Measurements from ENCODE around the gene ABCC4.

ABCC4 gene

DNA sequence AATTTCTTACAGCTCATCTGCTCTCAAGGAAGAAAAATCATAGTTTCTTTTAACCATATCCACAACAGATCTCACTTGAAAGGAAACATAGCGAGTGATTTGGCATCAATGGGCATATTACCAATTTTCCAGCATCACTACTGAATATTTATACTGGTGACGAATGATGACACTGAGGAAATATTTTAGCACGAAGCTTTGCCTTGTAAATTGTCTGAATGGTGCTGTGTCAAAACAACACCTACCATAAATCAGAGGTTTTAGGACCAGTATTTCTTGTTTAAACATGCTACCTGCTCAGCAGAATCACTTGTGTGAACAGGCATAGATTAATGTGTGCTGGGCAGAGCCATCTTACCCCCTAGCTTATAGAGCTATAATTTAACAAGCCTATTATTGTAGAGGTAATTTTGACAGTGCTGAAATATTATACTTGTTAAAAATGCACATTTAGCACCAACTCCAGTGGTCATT is 146.8 kb downstream of the ABCC4 start:
- H3K4me1 ChIP-seq (ENCODE audit: control insufficient read depth, insufficient read depth, low read length), result peaks cover 30% of the 10 kb centered on the region
- H3K36me3 ChIP-seq (ENCODE audit: control insufficient read depth, insufficient read depth, low read length), result no peaks in the 10 kb centered on the region
- H3K27ac ChIP-seq (ENCODE audit: low read depth, low read length), result peak overlapping the region; percentile 83
- H3K27me3 ChIP-seq (ENCODE audit: control insufficient read depth, insufficient read depth, low read length), result peaks cover 4% of the 10 kb centered on the region; the same call in 1 of the 2 replicates
- H3K4me3 ChIP-seq (ENCODE audit: low read depth, low read length), result peak overlapping the region; percentile 15; the same call in 1 of the 2 replicates
- 0 out of 2 replicates have a peak overlapping the region, but pooled peaks have one; percentile 9 for H3K9ac ChIP-seq (ENCODE audit: low read depth, low read length)
- H3K9me3 ChIP-seq (ENCODE audit: control insufficient read depth, insufficient read depth, low read length), result no peaks in the 10 kb centered on the region

DNA sequence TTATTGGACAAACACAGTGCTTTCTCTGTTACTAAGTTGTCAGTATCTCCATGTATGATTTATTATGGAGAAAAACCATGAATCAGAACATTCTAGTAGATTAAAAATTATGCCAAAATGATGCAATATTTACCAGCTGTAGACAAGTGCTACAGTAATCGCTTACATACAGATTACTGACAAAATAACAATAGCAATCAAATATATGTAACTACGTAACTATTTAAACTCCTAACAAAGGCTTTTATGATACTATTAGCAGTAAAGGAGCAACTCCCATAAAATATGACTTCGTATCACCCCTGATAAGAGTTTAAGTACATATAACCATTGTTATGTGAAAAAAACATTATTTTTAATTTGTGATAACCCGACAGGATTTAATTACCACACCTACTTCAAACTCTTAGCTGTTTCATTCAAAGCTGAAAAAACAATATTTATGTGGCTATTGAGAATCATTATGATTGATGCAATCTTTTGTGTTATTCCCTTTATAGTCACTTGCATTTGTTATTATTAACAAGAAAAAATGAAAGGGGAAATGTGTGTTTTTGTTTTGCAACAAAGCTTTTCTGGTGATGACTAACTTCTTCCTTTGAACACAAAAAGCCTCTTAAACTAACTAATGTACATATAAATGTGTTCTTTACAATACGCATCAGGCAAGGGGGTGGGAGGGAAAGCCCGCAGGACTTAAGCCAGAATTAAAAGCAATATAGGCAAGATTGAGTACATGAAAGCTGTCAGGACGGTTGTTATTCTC is 147.4 kb downstream of the ABCC4 start:
- Histone ChIP-seq H3K27me3 (ENCODE audit: control insufficient read depth, insufficient read depth, low read length) (peaks cover 4% of the 10 kb centered on the region; the same call in 1 of the 2 replicates), H3K4me3 (ENCODE audit: low read depth, low read length) (peak overlapping the region; percentile 15; the same call in 1 of the 2 replicates), H3K9me3 (ENCODE audit: control insufficient read depth, insufficient read depth, low read length) (no peaks in the 10 kb centered on the region), H3K9ac (ENCODE audit: low read depth, low read length) (0 out of 2 replicates have a peak overlapping the region, but pooled peaks have one; percentile 9), H3K4me1 (ENCODE audit: control insufficient read depth, insufficient read depth, low read length) (peaks cover 30% of the 10 kb centered on the region), H3K27ac (ENCODE audit: low read depth, low read length) (peak overlapping the region; percentile 83), H3K36me3 (ENCODE audit: control insufficient read depth, insufficient read depth, low read length) (no peaks in the 10 kb centered on the region)

DNA sequence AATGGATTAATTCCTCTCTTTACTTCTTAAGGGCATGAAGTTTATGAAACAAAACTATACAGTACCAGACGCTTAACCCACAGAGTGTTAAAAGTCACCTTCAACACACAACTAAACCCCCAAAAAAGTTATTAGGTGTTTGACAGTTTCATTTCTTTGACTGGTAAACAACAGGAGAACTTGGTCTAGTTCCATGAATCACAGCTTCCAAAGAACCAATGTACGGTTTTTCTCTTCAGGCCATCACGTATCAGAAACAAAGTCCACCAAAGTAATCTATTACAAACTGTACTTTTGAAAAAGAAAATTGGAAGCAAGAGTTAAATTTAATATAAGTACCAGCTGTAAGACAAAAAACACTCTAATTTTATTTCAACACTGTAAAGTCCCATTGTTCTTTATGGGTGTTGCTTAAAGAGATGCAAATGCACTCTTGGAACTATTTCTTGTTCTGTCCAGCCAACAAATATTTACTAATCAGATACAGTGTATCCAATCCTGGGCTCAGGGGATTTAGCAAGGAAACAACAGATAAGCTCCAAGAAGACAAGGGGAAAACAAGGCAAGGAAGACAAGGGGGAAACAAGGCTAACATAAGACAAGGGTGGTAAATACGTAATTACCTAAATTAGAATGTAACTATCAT is 149.2 kb downstream of the ABCC4 start:
- Histone ChIP-seq H3K9me3 (ENCODE audit: control insufficient read depth, insufficient read depth, low read length) (no peaks in the 10 kb centered on the region), H3K27ac (ENCODE audit: low read depth, low read length) (no peak overlapping the region), H3K27me3 (ENCODE audit: control insufficient read depth, insufficient read depth, low read length) (peaks cover 4% of the 10 kb centered on the region; the same call in 1 of the 2 replicates), H3K4me1 (ENCODE audit: control insufficient read depth, insufficient read depth, low read length) (peaks cover 30% of the 10 kb centered on the region), H3K4me3 (ENCODE audit: low read depth, low read length) (no peak overlapping the region), H3K9ac (ENCODE audit: low read depth, low read length) (no peak overlapping the region), H3K36me3 (ENCODE audit: control insufficient read depth, insufficient read depth, low read length) (no peaks in the 10 kb centered on the region)

DNA sequence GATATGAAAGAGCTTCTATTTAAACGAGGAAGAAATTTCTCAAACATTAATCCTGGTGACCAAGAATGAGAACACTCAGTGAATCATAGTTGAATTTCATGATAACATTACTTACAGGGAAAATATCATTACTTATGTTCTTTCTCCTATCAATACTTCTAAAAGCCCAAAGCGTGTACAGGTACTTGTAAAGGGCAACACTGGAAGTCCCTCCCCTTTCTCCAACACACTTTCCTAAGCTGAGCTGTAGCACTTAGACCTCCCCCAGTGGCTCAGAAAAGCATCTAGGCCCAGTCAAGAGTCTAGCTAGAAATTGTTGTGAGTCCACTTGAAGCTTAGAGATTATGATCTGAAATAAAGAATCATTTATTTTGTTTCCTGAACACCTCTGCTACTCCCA is 150.7 kb downstream of the ABCC4 start:
- H3K4me3 ChIP-seq (ENCODE audit: low read depth, low read length), result no peak overlapping the region
- H3K9me3 ChIP-seq (ENCODE audit: control insufficient read depth, insufficient read depth, low read length), result no peaks in the 10 kb centered on the region
- peaks cover 30% of the 10 kb centered on the region for H3K4me1 ChIP-seq (ENCODE audit: control insufficient read depth, insufficient read depth, low read length)
- H3K27ac ChIP-seq (ENCODE audit: low read depth, low read length), result no peak overlapping the region
- H3K9ac ChIP-seq (ENCODE audit: low read depth, low read length), result no peak overlapping the region
- no peaks in the 10 kb centered on the region for H3K36me3 ChIP-seq (ENCODE audit: control insufficient read depth, insufficient read depth, low read length)
- H3K27me3 ChIP-seq (ENCODE audit: control insufficient read depth, insufficient read depth, low read length), result peaks cover 4% of the 10 kb centered on the region; the same call in 1 of the 2 replicates

DNA sequence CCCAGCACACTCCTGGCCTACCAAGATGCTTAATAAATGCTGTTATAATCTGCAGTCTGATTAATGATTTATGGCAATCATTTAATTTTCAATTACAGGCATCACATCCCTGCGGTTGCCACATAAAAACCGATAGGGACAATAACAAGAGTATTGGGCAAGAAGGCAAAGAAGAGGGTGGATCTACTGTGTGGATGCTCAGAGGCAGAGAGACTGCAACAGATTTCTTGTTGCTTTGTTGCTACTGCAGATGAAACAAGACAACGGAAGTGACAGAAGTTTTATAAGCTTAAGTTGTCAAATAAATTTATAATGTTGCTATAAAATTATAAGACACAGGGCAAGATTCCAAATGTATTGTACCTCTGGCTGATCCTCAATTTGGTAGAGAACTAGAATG is 154.8 kb downstream of the ABCC4 start:
- Histone ChIP-seq H3K4me3 (ENCODE audit: low read depth, low read length) (no peak overlapping the region), H3K27ac (ENCODE audit: low read depth, low read length) (no peak overlapping the region), H3K9ac (ENCODE audit: low read depth, low read length) (no peak overlapping the region), H3K4me1 (ENCODE audit: control insufficient read depth, insufficient read depth, low read length) (no peaks in the 10 kb centered on the region), H3K9me3 (ENCODE audit: control insufficient read depth, insufficient read depth, low read length) (no peaks in the 10 kb centered on the region), H3K36me3 (ENCODE audit: control insufficient read depth, insufficient read depth, low read length) (no peaks in the 10 kb centered on the region), H3K27me3 (ENCODE audit: control insufficient read depth, insufficient read depth, low read length) (no peaks in the 10 kb centered on the region)

DNA sequence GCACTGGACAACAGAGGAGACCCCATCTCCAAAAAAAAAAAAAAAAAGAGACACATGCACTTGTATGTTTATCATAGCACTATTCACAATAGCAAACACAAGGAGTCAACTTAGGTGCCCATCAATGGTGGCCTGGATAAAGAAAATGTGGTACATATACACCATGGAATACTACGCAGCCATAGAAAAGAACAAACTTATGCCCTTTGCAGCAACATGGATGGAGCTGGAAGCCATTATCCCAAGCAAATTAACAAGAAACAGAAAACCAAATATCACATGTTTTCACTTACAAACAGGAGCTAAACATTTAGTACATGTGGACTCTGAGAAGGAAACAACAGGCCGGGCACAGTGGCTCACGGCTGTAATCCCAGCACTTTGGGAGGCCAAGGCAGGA is 155.7 kb downstream of the ABCC4 start:
- no peak overlapping the region for H3K27ac ChIP-seq (ENCODE audit: low read depth, low read length)
- no peak overlapping the region for H3K9ac ChIP-seq (ENCODE audit: low read depth, low read length)
- H3K36me3 ChIP-seq (ENCODE audit: control insufficient read depth, insufficient read depth, low read length), result no peaks in the 10 kb centered on the region
- H3K27me3 ChIP-seq (ENCODE audit: control insufficient read depth, insufficient read depth, low read length), result no peaks in the 10 kb centered on the region
- H3K4me1 ChIP-seq (ENCODE audit: control insufficient read depth, insufficient read depth, low read length), result no peaks in the 10 kb centered on the region
- no peaks in the 10 kb centered on the region for H3K9me3 ChIP-seq (ENCODE audit: control insufficient read depth, insufficient read depth, low read length)
- no peak overlapping the region for H3K4me3 ChIP-seq (ENCODE audit: low read depth, low read length)

DNA sequence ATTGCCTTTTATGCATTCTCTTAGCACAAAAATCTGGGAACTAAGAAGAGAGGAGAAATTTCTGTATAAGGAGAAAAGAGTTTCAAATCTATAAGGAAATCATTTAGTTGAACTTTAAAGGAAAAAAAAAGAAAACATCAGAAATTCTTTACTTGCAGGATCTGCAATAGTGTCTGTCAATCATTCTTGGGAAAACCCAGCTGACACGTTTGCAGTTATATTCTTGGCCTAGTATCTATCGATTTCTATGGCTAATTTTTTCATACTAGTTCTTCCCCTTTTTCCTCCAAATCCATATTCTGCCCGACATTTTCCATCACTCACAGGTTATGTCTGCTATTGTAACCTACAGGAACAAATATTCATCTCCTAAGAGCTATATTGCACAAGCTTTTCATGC is 160.7 kb downstream of the ABCC4 start:
- no peak overlapping the region for H3K27ac ChIP-seq (ENCODE audit: low read depth, low read length)

DNA sequence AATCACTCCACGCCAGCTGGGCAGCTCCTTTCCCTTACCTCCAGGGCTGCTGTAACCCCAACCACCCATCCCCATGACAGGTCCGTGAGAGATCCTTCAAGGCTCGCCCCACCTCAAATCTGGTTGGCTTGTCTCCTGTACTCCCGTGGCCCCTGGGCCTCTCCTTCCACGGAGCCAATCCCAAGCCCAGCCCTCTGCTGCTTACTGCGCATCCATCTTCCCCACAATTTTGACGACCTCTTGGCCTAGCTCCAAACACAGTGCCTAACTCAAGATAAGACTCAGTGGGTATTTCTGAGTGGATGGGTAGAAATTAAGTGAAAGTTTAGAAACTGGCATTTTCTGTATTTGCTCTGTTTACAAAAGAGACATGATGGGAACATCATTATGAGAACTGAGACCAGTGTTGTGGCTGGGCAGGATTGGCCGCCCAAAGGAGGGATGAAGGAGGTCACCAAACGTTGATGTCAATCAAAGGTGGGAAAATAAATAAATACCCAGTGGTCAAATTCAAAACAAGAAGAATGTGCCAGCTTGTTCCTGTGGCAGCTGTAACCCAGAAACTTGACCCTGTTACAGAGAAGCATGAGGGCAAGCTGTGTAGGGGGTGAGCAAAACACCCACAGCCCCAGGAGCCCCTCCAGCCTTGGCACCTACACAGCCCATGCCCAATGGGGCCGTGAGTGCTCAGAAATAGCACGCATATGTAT is 162.2 kb downstream of the ABCC4 start:
- Histone ChIP-seq H3K9ac (ENCODE audit: low read depth, low read length) (no peak overlapping the region), H3K27ac (ENCODE audit: low read depth, low read length) (no peak overlapping the region), H3K27me3 (ENCODE audit: control insufficient read depth, insufficient read depth, low read length) (no peaks in the 10 kb centered on the region), H3K9me3 (ENCODE audit: control insufficient read depth, insufficient read depth, low read length) (no peaks in the 10 kb centered on the region), H3K36me3 (ENCODE audit: control insufficient read depth, insufficient read depth, low read length) (no peaks in the 10 kb centered on the region), H3K4me3 (ENCODE audit: low read depth, low read length) (no peak overlapping the region), H3K4me1 (ENCODE audit: control insufficient read depth, insufficient read depth, low read length) (no peaks in the 10 kb centered on the region)

More for the DNA sequence above, 160.7 kb downstream of the ABCC4 start:
- no peaks in the 10 kb centered on the region for H3K9me3 ChIP-seq (ENCODE audit: control insufficient read depth, insufficient read depth, low read length)
- no peak overlapping the region for H3K4me3 ChIP-seq (ENCODE audit: low read depth, low read length)
- H3K27me3 ChIP-seq (ENCODE audit: control insufficient read depth, insufficient read depth, low read length), result no peaks in the 10 kb centered on the region
- no peak overlapping the region for H3K9ac ChIP-seq (ENCODE audit: low read depth, low read length)
- no peaks in the 10 kb centered on the region for H3K4me1 ChIP-seq (ENCODE audit: control insufficient read depth, insufficient read depth, low read length)
- H3K36me3 ChIP-seq (ENCODE audit: control insufficient read depth, insufficient read depth, low read length), result no peaks in the 10 kb centered on the region

DNA sequence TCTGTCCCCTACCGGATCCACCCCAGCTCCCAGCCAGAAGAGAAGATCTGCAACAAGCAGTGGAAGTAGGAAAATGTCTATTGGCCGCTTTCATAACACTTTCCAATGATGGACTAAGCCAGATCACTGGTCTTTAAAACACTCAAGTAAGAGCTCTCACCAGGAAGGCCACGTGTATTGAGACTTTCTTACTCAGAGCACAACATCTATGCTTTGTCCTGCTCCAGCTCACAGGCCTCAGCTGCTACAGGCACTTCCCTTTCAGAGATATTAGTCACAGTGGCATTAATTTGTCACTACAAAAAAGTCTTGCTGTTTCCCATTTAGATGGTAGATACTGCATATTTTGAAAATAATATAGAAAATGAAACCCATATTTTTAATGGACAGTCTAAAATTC is 164.2 kb downstream of the ABCC4 start:
- no peak overlapping the region for H3K27ac ChIP-seq (ENCODE audit: low read depth, low read length)
- no peaks in the 10 kb centered on the region for H3K27me3 ChIP-seq (ENCODE audit: control insufficient read depth, insufficient read depth, low read length)
- no peak overlapping the region for H3K9ac ChIP-seq (ENCODE audit: low read depth, low read length)
- no peaks in the 10 kb centered on the region for H3K9me3 ChIP-seq (ENCODE audit: control insufficient read depth, insufficient read depth, low read length)
- no peaks in the 10 kb centered on the region for H3K4me1 ChIP-seq (ENCODE audit: control insufficient read depth, insufficient read depth, low read length)
- no peaks in the 10 kb centered on the region for H3K36me3 ChIP-seq (ENCODE audit: control insufficient read depth, insufficient read depth, low read length)
- H3K4me3 ChIP-seq (ENCODE audit: low read depth, low read length), result no peak overlapping the region

DNA sequence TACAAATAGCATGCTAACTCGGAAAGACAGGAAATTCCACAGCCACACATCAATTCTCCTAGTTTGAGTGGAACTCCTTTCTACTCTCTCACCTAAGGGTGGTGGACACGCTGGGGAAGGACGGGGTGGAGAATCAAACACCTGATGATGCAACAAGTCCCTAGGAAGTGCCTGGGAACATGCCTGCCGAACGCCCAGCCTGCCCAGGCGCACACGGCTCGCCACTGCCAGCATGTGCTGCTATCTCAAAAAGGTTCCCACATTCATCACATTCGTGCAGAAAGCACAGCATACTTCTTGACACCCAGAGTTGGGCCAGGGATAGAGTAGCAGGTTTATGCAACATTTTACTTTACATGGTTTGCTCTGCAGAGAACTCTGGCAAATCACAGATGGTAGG is 164.6 kb downstream of the ABCC4 start:
- no peaks in the 10 kb centered on the region for H3K27me3 ChIP-seq (ENCODE audit: control insufficient read depth, insufficient read depth, low read length)
- no peak overlapping the region for H3K27ac ChIP-seq (ENCODE audit: low read depth, low read length)
- H3K4me3 ChIP-seq (ENCODE audit: low read depth, low read length), result no peak overlapping the region
- no peaks in the 10 kb centered on the region for H3K9me3 ChIP-seq (ENCODE audit: control insufficient read depth, insufficient read depth, low read length)
- no peaks in the 10 kb centered on the region for H3K4me1 ChIP-seq (ENCODE audit: control insufficient read depth, insufficient read depth, low read length)
- no peaks in the 10 kb centered on the region for H3K36me3 ChIP-seq (ENCODE audit: control insufficient read depth, insufficient read depth, low read length)
- no peak overlapping the region for H3K9ac ChIP-seq (ENCODE audit: low read depth, low read length)

Data from HUES48 (cell line).